NT2/D1 (cell line): ENCODE measurements around the gene LCE4A.

Experiments
- YY1 ChIP-seq: IDR thresholded peaks from 2 replicates; pipeline ENCODE4 v1.6.1; 2011; ENCODE audit not compliant: insufficient read length, insufficient read depth
- ZNF274 ChIP-seq: IDR thresholded peaks from 2 replicates; pipeline ENCODE4 v1.6.1; 2011; ENCODE audit warnings: mild to moderate bottlenecking, low read depth, low read length

DNA sequence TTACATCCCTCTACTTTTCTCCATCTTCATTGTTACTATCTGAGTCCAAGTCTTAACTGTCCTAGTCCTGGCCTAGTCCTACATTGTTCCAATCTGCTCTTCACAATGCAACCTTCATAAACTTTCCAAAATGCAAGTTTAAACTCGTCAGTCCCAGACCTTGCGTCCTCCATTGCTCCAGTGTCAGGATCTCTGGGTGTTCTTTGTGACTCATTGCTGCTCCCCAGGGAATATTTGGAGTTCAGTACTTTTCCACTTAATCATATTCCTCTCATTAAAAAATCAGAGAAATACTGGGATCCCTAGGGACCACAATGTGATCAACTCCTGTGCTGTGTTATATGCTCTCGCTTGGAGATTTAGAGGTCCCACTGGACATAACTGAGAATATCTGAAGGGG is 31.9 kb downstream of the LCE4A start:
- TF ChIP-seq ZNF274 (no peak), YY1 (no peak)
